ENCODE data around the gene CYP4F8. TPM values are rescaled to one million over a fixed set of nuclear protein-coding genes. Genes with fewer than 3 reads are reported as not detected.

CYP4F8 gene
- polyA plus RNA-seq, 1 experiment = not detected

- no peak for TF ChIP-seq CTCF (IDR thresholded peaks at IDR 0.05; ENCODE audit: low read depth, low read length)
- Histone ChIP-seq H3K9me3 (ENCODE audit: control insufficient read depth, insufficient read depth, low read length) (peaks cover 8% of the 10 kb centered on the region), H3K27me3 (ENCODE audit: control insufficient read depth, insufficient read depth, low read length) (no peaks in the 10 kb centered on the region), H3K27ac (ENCODE audit: low read depth, low read length) (no peak overlapping the region), H3K4me3 (ENCODE audit: low read depth, low read length) (no peak overlapping the region)
- no peak for DNase-seq (ENCODE audit: low read depth, low spot score)
- ChIA-PET POLR2A (no interaction called here), CTCF (no interaction called here)
Observed at GRCh38 chr19:15616627-15617270, 1.7 kb downstream of the CYP4F8 start.

DNA sequence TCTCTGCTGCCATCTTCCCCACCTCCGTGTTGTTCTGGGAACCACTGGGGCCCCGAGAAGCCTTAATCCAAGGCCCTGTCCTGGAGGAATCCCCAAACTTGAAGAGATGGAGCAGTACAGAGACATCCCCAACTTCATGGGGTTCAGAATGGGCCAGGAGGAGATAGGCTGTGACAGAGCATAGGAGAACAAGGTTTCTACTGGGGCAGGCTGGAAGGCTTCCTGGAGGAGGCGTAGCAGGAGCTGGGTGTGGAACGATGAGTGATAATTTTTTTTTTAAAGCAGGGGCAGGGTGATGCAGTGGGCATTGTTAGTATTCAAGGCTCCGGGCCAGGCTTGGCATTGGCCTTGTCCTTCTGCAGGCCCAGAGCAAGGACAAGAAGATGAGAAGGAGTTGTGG is 3.3 kb downstream of the CYP4F8 start:
- POLR2A ChIA-PET = no interaction called here
- Histone ChIP-seq H3K27me3 (ENCODE audit: control insufficient read depth, insufficient read depth, low read length) (no peaks in the 10 kb centered on the region), H3K4me3 (ENCODE audit: low read depth, low read length) (no peak overlapping the region), H3K27ac (ENCODE audit: low read depth, low read length) (no peak overlapping the region), H3K9me3 (ENCODE audit: control insufficient read depth, insufficient read depth, low read length) (peaks cover 16% of the 10 kb centered on the region)
- no peak for TF ChIP-seq CTCF (IDR thresholded peaks at IDR 0.05; ENCODE audit: low read depth, low read length)
- DNase-seq (ENCODE audit: low read depth, low spot score) = no peak
- CTCF ChIA-PET = no interaction called here

DNA sequence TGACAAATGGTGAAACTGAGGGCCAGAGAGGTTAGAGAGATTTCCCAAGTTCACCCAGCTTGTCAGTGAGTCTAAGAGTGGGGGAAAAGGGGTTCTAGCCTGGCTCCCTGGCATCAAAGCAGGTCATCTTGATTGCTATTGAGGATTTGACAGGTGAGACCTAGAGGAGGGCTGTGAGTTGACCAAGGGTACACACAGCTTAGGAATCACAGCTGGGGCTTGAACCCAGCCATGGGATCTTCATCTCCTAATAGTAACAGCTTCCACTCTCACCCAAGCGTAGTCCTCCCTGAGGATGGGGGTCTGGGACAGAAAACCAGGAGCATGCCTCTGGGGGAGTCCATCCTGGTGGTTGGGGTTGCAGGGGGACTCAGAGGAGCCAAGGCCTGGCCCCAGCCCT is 6.8 kb downstream of the CYP4F8 start:
- H3K9me3 ChIP-seq (ENCODE audit: control insufficient read depth, insufficient read depth, low read length) = peaks cover 16% of the 10 kb centered on the region
- H3K4me3 ChIP-seq (ENCODE audit: low read depth, low read length) = no peak overlapping the region
- no peak for TF ChIP-seq CTCF (IDR thresholded peaks at IDR 0.05; ENCODE audit: low read depth, low read length)
- CTCF ChIA-PET = no interaction called here
- H3K27me3 ChIP-seq (ENCODE audit: control insufficient read depth, insufficient read depth, low read length) = no peaks in the 10 kb centered on the region
- H3K27ac ChIP-seq (ENCODE audit: low read depth, low read length) = no peak overlapping the region
- POLR2A ChIA-PET = no interaction called here
- DNase-seq (ENCODE audit: low read depth, low spot score) = no peak

DNA sequence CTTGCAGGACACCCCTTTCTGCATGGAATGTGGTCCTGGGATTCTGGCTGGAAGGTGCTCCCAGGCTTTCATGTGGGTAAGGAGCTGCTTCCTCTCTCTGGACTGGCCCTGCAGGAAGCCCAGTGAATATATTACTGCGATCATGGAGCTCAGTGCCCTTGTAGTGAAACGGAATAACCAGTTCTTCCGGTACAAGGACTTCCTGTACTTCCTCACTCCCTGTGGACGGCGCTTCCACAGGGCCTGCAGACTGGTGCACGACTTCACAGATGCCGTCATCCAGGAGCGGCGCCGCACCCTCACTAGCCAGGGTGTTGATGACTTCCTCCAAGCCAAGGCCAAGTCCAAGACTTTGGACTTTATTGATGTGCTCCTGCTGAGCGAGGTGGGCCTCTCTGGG is 8.0 kb downstream of the CYP4F8 start:
- DNase-seq (ENCODE audit: low read depth, low spot score) = no peak
- Histone ChIP-seq H3K27me3 (ENCODE audit: control insufficient read depth, insufficient read depth, low read length) (no peaks in the 10 kb centered on the region), H3K4me3 (ENCODE audit: low read depth, low read length) (no peak overlapping the region), H3K27ac (ENCODE audit: low read depth, low read length) (no peak overlapping the region), H3K9me3 (ENCODE audit: control insufficient read depth, insufficient read depth, low read length) (peaks cover 13% of the 10 kb centered on the region)
- ChIA-PET CTCF (no interaction called here), POLR2A (no interaction called here)
- TF ChIP-seq CTCF (IDR thresholded peaks at IDR 0.05; ENCODE audit: low read depth, low read length) = no peak

- Histone ChIP-seq H3K27ac (ENCODE audit: low read depth, low read length) (no peak overlapping the region), H3K4me3 (ENCODE audit: low read depth, low read length) (no peak overlapping the region), H3K27me3 (ENCODE audit: control insufficient read depth, insufficient read depth, low read length) (no peaks in the 10 kb centered on the region), H3K9me3 (ENCODE audit: control insufficient read depth, insufficient read depth, low read length) (peaks cover 13% of the 10 kb centered on the region)
- ChIA-PET POLR2A (no interaction called here), CTCF (no interaction called here)
- DNase-seq (ENCODE audit: low read depth, low spot score) = no peak
- TF ChIP-seq CTCF (IDR thresholded peaks at IDR 0.05; ENCODE audit: low read depth, low read length) = no peak
Observed at GRCh38 chr19:15623711-15624318, 8.8 kb downstream of the CYP4F8 start.

Data from AG04450 (cell line).